IMR-90 (cell line): ENCODE measurements around the gene AK1. TPM values are rescaled to one million over a fixed set of nuclear protein-coding genes. Genes with fewer than 3 reads are reported as not detected.

Experiments
- ATAC-seq: fragments of 200-7000 bp; cut with Tn5 transposase; 2 replicates; pipeline ENCODE4 v1.9.1; 2020; ENCODE audit warnings: low read depth, mild to moderate bottlenecking, moderate library complexity
- BruUV-seq: library from RNA; stranded (reverse); fragments of 400-500 nt; replicated peaks from 2 replicates; lab custom pipeline; 2021; lab: Mats Ljungman, UMichigan
- CTCF ChIA-PET: fragments of 300-600 bp; formaldehyde crosslinking; extraction: SDS; loops from one replicate; lab custom pipeline; 2021; ENCODE audit warnings: antibody characterized with exemption; lab: Yijun Ruan, JAX
- POLR2A ChIA-PET: fragments of 300-600 bp; sonication (Branson Sonifier 250); formaldehyde crosslinking; loops from one replicate; lab custom pipeline; 2022; ENCODE audit warnings: antibody characterized with exemption; ENCODE audit not compliant: unreplicated experiment; lab: Charles Lee
- DNase-seq: peaks from one replicate; pipeline ENCODE4 v3.0.0; 2013
- H2AFZ ChIP-seq: replicated peaks from 2 replicates; pipeline ENCODE3; 2013; ENCODE audit warnings: low read length, mild to moderate bottlenecking; ENCODE audit not compliant: poor library complexity
- H2AK5ac ChIP-seq: 2 replicates; pipeline ENCODE4 v1.6.1; 2013; ENCODE audit warnings: low read depth, low read length, inconsistent platforms
- H2AK9ac ChIP-seq: replicated peaks from 2 replicates; pipeline ENCODE3; 2013; ENCODE audit warnings: mild to moderate bottlenecking, low read depth, low read length, moderate library complexity; ENCODE audit not compliant: poor library complexity
- H2BK120ac ChIP-seq: 2 replicates; pipeline ENCODE4 v1.6.1; 2013; ENCODE audit warnings: low read depth, low read length, inconsistent platforms
- H2BK15ac ChIP-seq: 3 replicates; pipeline ENCODE4 v1.6.1; 2013; ENCODE audit warnings: low read depth, low read length, inconsistent platforms
- H2BK20ac ChIP-seq: 2 replicates; pipeline ENCODE4 v1.6.1; 2013; ENCODE audit warnings: low read depth, mild to moderate bottlenecking, inconsistent platforms, low read length, moderate library complexity
- H2BK5ac ChIP-seq: 2 replicates; pipeline ENCODE4 v1.6.1; 2013; ENCODE audit warnings: mild to moderate bottlenecking, low read depth, low read length, inconsistent platforms; ENCODE audit not compliant: poor library complexity, severe bottlenecking
- H3K14ac ChIP-seq: replicated peaks from 2 replicates; pipeline ENCODE4 v1.6.1; 2013; ENCODE audit warnings: low read depth, low read length, inconsistent platforms
- H3K18ac ChIP-seq: 2 replicates; pipeline ENCODE4 v1.6.1; 2013; ENCODE audit warnings: low read depth, low read length, control low read depth
- H3K23ac ChIP-seq: 2 replicates; pipeline ENCODE4 v1.6.1; 2013; ENCODE audit warnings: low read depth, low read length, inconsistent platforms
- H3K27ac ChIP-seq: 2 replicates; pipeline ENCODE4 v1.5.1; 2013; ENCODE audit warnings: mild to moderate bottlenecking, control low read depth, low read length; ENCODE audit not compliant: insufficient read depth
- H3K27me3 ChIP-seq: 2 replicates; pipeline ENCODE4 v1.6.1; 2013; ENCODE audit warnings: low read length; ENCODE audit not compliant: control insufficient read depth, insufficient read depth
- H3K36me3 ChIP-seq: 2 replicates; pipeline ENCODE4 v1.6.1; 2013; ENCODE audit warnings: low read length, mixed read lengths; ENCODE audit not compliant: control insufficient read depth, insufficient read depth
- H3K4ac ChIP-seq: 2 replicates; pipeline ENCODE4 v1.6.1; 2013; ENCODE audit warnings: low read depth, low read length, inconsistent platforms
- H3K4me1 ChIP-seq: 2 replicates; pipeline ENCODE4 v1.6.1; 2013; ENCODE audit warnings: low read length, mixed read lengths; ENCODE audit not compliant: control insufficient read depth, insufficient read depth
- H3K4me2 ChIP-seq: 2 replicates; pipeline ENCODE4 v1.6.1; 2013; ENCODE audit warnings: low read depth, mild to moderate bottlenecking, control low read depth, low read length, moderate library complexity
- H3K4me3 ChIP-seq: 2 replicates; pipeline ENCODE4 v1.5.1; 2013; ENCODE audit warnings: low read depth, mild to moderate bottlenecking, control low read depth, low read length, moderate library complexity; ENCODE audit not compliant: insufficient read depth
- H3K56ac ChIP-seq: 2 replicates; pipeline ENCODE4 v1.6.1; 2013; ENCODE audit warnings: low read length, inconsistent platforms; ENCODE audit not compliant: insufficient read depth; ENCODE audit errors: extremely low read depth
- H3K79me1 ChIP-seq, 2 experiments: 2 replicates each; pipeline ENCODE4 v1.6.1; 2013; ENCODE audit warnings: low read length in 2 of 2, inconsistent platforms in 1 of 2, low read depth in 1 of 2
- H3K9ac ChIP-seq: 2 replicates; pipeline ENCODE4 v1.6.1; 2013; ENCODE audit warnings: low read depth, low read length, control low read depth
- H3K9me1 ChIP-seq: 2 replicates; pipeline ENCODE4 v1.6.1; 2013; ENCODE audit warnings: low read length, inconsistent platforms; ENCODE audit not compliant: insufficient read depth
- H3K9me3 ChIP-seq: 2 replicates; pipeline ENCODE4 v1.6.1; 2013; ENCODE audit warnings: low read length; ENCODE audit not compliant: control insufficient read depth, insufficient read depth
- H4K20me1 ChIP-seq: 2 replicates; pipeline ENCODE4 v1.6.1; 2013; ENCODE audit warnings: low read length, inconsistent platforms; ENCODE audit not compliant: insufficient read depth
- H4K5ac ChIP-seq: 2 replicates; pipeline ENCODE4 v1.6.1; 2013; ENCODE audit warnings: mild to moderate bottlenecking, low read depth, low read length, control low read depth
- H4K8ac ChIP-seq, 2 experiments: 2 replicates each; pipeline ENCODE4 v1.6.1; 2013; ENCODE audit warnings: low read depth in 2 of 2, low read length in 2 of 2, control low read depth in 1 of 2, inconsistent platforms in 1 of 2
- H4K91ac ChIP-seq: 2 replicates; pipeline ENCODE4 v1.6.1; 2013; ENCODE audit warnings: low read depth, low read length, inconsistent platforms; ENCODE audit not compliant: insufficient read depth
- CHD1 ChIP-seq: IDR thresholded peaks from 2 replicates; pipeline ENCODE4 v1.6.1; 2012; ENCODE audit warnings: low read depth, low read length, improper control_type of control experiment
- MAZ ChIP-seq: IDR thresholded peaks from 2 replicates; pipeline ENCODE4 v1.6.1; 2012; ENCODE audit warnings: low read depth, mild to moderate bottlenecking, low read length, improper control_type of control experiment, moderate library complexity, borderline replicate concordance
- RAD21 ChIP-seq: IDR thresholded peaks from 2 replicates; pipeline ENCODE4 v1.6.1; 2012; ENCODE audit warnings: low read length, improper control_type of control experiment
- SMC3 ChIP-seq: fragments of 150-350 bp; IDR thresholded peaks from 2 replicates; pipeline ENCODE4 v1.6.1; 2016; ENCODE audit warnings: low read depth, mild to moderate bottlenecking, antibody characterized with exemption, low read length, moderate library complexity
- WGBS, 2 experiments: methylation state at CpG; one replicate each; pipeline versions ENCODE4 v1.1.5 to v1.1.7; 2013; ENCODE audit warnings: missing lambda C conversion rate in 2 of 2; ENCODE audit not compliant: insufficient read length in 1 of 2; ENCODE audit errors: extremely low coverage in 2 of 2; 5-methylcytosine and 5-hydroxymethylcytosine counted together
- dilution Hi-C: fragments of 300-500 bp; cut with HindIII; formaldehyde crosslinking; loops from one replicate; pipeline ENCODE4 v1.14.3; 2018; ENCODE audit warnings: low sequenced_read_pairs; ENCODE audit not compliant: unreplicated experiment
- in situ Hi-C: fragments of 300-500 bp; cut with MboI; formaldehyde crosslinking; loops from 3 replicates; pipeline ENCODE4 v1.14.3; 2019; ENCODE audit warnings: low sequenced_read_pairs, inconsistent platforms, mixed read lengths
- intact Hi-C: fragments of 100-400 bp; cut with micrococcal nuclease; formaldehyde crosslinking; loops from 2 replicates; pipeline ENCODE4 v1.10.0; 2022
- polyA plus RNA-seq, 3 experiments: library from polyadenylated mRNA; depleted of rRNA; stranded (reverse); fragments of >200 nt; gene quantifications; 2 replicates each; pipeline ENCODE4 v1.2.3, GENCODE V29; 2012; ENCODE audit warnings: low replicate concordance in 1 of 3
- total RNA-seq: library from RNA; depleted of rRNA; stranded (reverse); fragments of >200 nt; gene quantifications from 2 replicates; pipeline ENCODE4 v1.2.3, GENCODE V29; 2012
- TF ChIP-seq, protein P1 (sequence below): fragments of 150-350 bp; IDR thresholded peaks from 2 replicates; pipeline ENCODE4 v1.6.1; 2017; ENCODE audit warnings: mild to moderate bottlenecking, antibody characterized with exemption, low read length, low read depth

The AK1 gene
- total and polyA plus RNA-seq, 2 of the 4 experiments (the other 2 are of a cell fraction): 44.8 to 119 TPM

DNA sequence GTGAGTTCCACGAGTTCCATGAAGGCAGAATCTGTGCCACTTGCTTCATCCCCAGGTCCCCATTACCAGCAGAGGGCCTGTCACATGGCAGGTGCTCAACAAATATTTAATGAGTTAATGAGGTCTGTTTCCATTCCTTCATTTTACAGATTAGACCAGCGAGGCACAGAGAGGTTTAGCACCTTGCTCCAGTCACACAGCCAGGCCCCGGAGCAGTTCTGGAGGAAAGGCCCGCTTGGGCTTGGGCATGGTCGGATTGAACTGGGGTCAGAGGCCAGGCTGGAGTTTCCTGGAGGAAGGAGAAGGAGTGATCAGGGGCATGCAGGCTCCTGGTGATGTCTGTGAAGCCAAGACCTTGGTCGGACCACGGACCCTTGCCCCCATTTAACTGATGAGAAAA, 43.3 kb upstream of the AK1 start:
- peaks cover 30% of the 10 kb centered on the region for H3K4me1 ChIP-seq
- CTCF ChIA-PET: interaction anchor here (0.8 to 1.1 kb wide), 3 partner anchors 177 to 331 kb away, joined by 3 to 4 read pairs (median 4); partner anchors contain the start of gene TOR2A
- peak overlapping the region; percentile 63; the same call in 1 of the 3 replicates for H2BK15ac ChIP-seq
- peak overlapping the region; percentile 6 for H2AK9ac ChIP-seq
- no peaks in the 10 kb centered on the region for H3K27me3 ChIP-seq
- H4K91ac ChIP-seq: peak overlapping the region; percentile 18; the same call in 1 of the 2 replicates
- peak overlapping the region; percentile 70 for H2AK5ac ChIP-seq
- H3K4me2 ChIP-seq: no peak overlapping the region
- in situ Hi-C loops (loop anchor here (5.0 kb wide), 1 partner anchor 333 kb away; no protein-coding TSS in a partner anchor), dilution Hi-C loops (no loop called here), intact Hi-C loops (loop anchor here (1.0 to 10.0 kb wide), 4 partner anchors 185 to 716 kb away; partner anchors contain the start of gene TOR2A)
- no peak overlapping the region for H4K8ac ChIP-seq
- DNase-seq: no peak
- peak overlapping the region; percentile 54; the same call in 1 of the 2 replicates for H2BK120ac ChIP-seq
- H3K23ac ChIP-seq: no peak overlapping the region
- peaks cover 10% of the 10 kb centered on the region for H4K20me1 ChIP-seq
- no peak for ATAC-seq
- H3K14ac ChIP-seq: no peak overlapping the region
- no TSS peak for BruUV-seq
- TF ChIP-seq SMC3: no peak
- TF ChIP-seq, protein P1, sequence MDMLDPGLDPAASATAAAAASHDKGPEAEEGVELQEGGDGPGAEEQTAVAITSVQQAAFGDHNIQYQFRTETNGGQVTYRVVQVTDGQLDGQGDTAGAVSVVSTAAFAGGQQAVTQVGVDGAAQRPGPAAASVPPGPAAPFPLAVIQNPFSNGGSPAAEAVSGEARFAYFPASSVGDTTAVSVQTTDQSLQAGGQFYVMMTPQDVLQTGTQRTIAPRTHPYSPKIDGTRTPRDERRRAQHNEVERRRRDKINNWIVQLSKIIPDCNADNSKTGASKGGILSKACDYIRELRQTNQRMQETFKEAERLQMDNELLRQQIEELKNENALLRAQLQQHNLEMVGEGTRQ: no peak
- no peak for TF ChIP-seq CHD1
- TF ChIP-seq MAZ: no peak
- TF ChIP-seq RAD21: no peak
- POLR2A ChIA-PET: no interaction called here
- peak overlapping the region; percentile 5 for H2AFZ ChIP-seq
- no peak overlapping the region for H2BK5ac ChIP-seq
- H3K27ac ChIP-seq: no peak overlapping the region
- peak overlapping the region; percentile 75 for H3K4ac ChIP-seq
- H3K18ac ChIP-seq: no peak overlapping the region
- H3K9me1 ChIP-seq: peaks cover 19% of the 10 kb centered on the region
- peak overlapping the region; percentile 65 for H2BK20ac ChIP-seq
- H3K36me3 ChIP-seq: no peaks in the 10 kb centered on the region
- H3K4me3 ChIP-seq: no peak overlapping the region
- peaks cover 4 to 21% of the 10 kb centered on the region in 2 experiments for H3K79me1 ChIP-seq
- H3K9me3 ChIP-seq: no peaks in the 10 kb centered on the region
- H4K5ac ChIP-seq: no peak overlapping the region
- 100% methylated on average over 2 of the region's 7 CpGs; no CpG with 5 or more reads in 1 of the 2 experiments for WGBS, 2 experiments
- H3K56ac ChIP-seq: no peak overlapping the region
- H3K9ac ChIP-seq: no peak overlapping the region
